CD4-positive, CD25-positive, alpha-beta regulatory T cell (primary cell): ENCODE measurements around the gene CD300LF. TPM values are rescaled to one million over a fixed set of nuclear protein-coding genes. Genes with fewer than 3 reads are reported as not detected.
A peak's percentile ranks its signal among the peaks of the same experiment; 100 is the strongest.

Experiments
- ATAC-seq, 2 donors: fragments of 150-1000 bp; cut with Tn5 transposase; one replicate each; pipeline ENCODE4 v1.10.0; 2021; ENCODE audit warnings: low read depth in 2 of 2, moderate number of reproducible peaks in 2 of 2, moderate library complexity in 1 of 2
- DNase-seq, 3 donors: peaks; one replicate each; pipeline versions ENCODE4 v3.0.0 to v3.0.0-alpha.2; 2012 to 2022; ENCODE audit warnings: mixed read lengths in 1 of 3
- H3K27ac ChIP-seq: one replicate; pipeline ENCODE4 v1.7.0; 2013; ENCODE audit warnings: mild to moderate bottlenecking, low read length; ENCODE audit not compliant: insufficient read depth, poor library complexity, severe bottlenecking
- H3K27me3 ChIP-seq: one replicate; pipeline ENCODE4 v1.7.0; 2013; ENCODE audit warnings: low read length; ENCODE audit not compliant: control insufficient read depth, insufficient read depth
- H3K36me3 ChIP-seq: one replicate; pipeline ENCODE4 v1.7.0; 2013; ENCODE audit warnings: mild to moderate bottlenecking, low read length, moderate library complexity; ENCODE audit not compliant: control insufficient read depth, insufficient read depth
- H3K4me1 ChIP-seq: 2 replicates; pipeline ENCODE4 v1.7.0; 2013; ENCODE audit warnings: mild to moderate bottlenecking, low read length; ENCODE audit not compliant: insufficient read depth, control insufficient read depth, poor library complexity, severe bottlenecking
- H3K4me3 ChIP-seq: one replicate; pipeline ENCODE4 v1.7.0; 2013; ENCODE audit warnings: low read depth, mild to moderate bottlenecking, low read length, moderate library complexity
- H3K9me3 ChIP-seq, 2 experiments: 1 replicate in 1 of 2; 2 replicates in 1 of 2; pipeline ENCODE4 v1.7.0; 2013; ENCODE audit warnings: low read length in 2 of 2, mild to moderate bottlenecking in 1 of 2, moderate library complexity in 1 of 2; ENCODE audit not compliant: control insufficient read depth in 2 of 2
- H3K27ac Mint-ChIP-seq, 3 donors: one replicate each; pipeline ENCODE4 v1.8.0; 2020 to 2022; ENCODE audit warnings: mild to moderate bottlenecking in 3 of 3, mixed read lengths in 3 of 3, moderate library complexity in 2 of 3
- H3K27me3 Mint-ChIP-seq: one replicate; pipeline ENCODE4 v1.8.0; 2022; ENCODE audit warnings: mild to moderate bottlenecking, mixed read lengths
- H3K36me3 Mint-ChIP-seq: one replicate; pipeline ENCODE4 v1.8.0; 2020; ENCODE audit warnings: mixed read lengths
- H3K4me1 Mint-ChIP-seq, 4 donors: one replicate each; pipeline ENCODE4 v1.8.0; 2020 to 2022; ENCODE audit warnings: mixed read lengths in 4 of 4, mild to moderate bottlenecking in 1 of 4
- H3K4me3 Mint-ChIP-seq, 4 donors: one replicate each; pipeline ENCODE4 v1.8.0; 2020 to 2022; ENCODE audit warnings: mild to moderate bottlenecking in 4 of 4, mixed read lengths in 4 of 4, moderate library complexity in 3 of 4
- H3K9me3 Mint-ChIP-seq, 7 donors: one replicate each; pipeline ENCODE4 v1.8.0; 2020 to 2022; ENCODE audit warnings: mixed read lengths in 7 of 7, mild to moderate bottlenecking in 3 of 7, moderate library complexity in 2 of 7
- polyA plus RNA-seq, 4 donors: library from polyadenylated mRNA; unstranded; fragments of 300-500 nt; fragmentation: Illumina TruSeq; gene quantifications; one replicate each; pipeline ENCODE4 v1.2.3, GENCODE V29; 2021
- total RNA-seq: library from RNA; stranded (reverse); gene quantifications from one replicate; pipeline ENCODE4 v1.2.3, GENCODE V29; 2022

CD300LF gene
- total and polyA plus RNA-seq, 5 donors from 2014 or later: 0.19 to 0.52 (median 0.21) TPM; not detected in 2

DNA sequence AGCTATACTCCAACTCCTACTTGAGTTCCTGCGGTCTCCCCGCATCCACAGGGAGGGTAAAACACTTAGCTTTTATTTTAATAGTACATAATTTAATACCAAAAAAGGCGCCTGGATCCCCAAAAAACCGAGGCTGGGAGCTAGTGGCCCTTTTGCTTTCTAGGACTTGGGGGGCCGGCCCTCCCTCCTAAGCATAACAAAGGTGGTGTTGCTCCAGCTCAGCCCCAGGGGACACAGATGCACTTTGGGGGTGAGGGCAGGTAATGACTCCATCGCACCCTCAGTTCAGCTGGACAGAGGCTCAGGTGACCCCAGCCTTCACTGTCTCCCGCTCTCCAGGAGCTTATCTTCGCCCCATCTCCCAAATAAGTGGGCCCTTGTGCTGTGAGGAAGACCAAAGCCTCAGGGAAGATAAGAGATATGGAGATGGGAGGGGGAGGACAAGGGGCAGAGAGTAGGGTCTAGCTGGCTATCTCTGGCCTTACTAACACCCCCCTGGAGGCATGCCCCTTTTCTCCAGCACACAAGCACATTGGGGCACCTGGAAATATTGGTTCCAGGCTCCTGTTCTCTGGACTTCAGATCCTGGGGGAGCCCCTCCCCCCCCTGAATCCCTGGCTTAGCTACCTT, 32.9 kb upstream of the CD300LF start:
- Mint-ChIP-seq H3K27ac (no peak overlapping the region), H3K4me3 (peak overlapping the region in 2 of 4 donors; percentile 52 to 91)

DNA sequence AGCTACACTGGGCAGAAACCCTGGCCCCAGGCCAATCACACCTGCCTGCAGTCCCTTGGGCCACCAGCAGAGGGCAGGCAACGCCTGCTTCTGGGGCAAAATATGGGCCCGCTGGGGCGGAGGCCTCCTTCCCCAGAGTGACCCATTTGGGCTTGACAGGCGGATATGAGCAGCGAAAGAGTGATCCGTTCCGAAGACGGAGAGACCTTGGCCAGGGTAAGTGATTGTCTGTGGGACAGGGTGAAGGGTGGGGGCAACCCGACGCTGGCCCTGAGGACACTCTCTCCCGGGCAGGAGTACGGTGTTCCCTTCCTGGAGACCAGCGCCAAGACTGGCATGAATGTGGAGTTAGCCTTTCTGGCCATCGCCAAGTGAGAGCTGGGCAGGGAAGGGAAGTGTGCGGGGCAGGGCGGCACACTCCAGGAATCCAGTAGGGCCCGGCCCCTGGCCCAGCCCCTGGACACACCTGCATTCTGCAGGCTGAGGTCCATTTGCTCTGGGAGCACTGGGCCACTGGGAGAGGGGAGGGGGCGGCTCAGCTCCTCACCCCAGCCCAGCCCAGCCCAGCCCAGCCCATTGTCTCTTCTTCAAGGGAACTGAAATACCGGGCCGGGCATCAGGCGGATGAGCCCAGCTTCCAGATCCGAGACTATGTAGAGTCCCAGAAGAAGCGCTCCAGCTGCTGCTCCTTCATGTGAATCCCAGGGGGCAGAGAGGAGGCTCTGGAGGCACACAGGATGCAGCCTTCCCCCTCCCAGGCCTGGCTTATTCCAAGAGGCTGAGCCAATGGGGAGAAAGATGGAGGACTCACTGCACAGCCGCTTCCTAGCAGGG, 32.2 kb upstream of the CD300LF start:
- Mint-ChIP-seq H3K4me1 (peaks cover 14 to 74% (median 43%) of the 10 kb centered on the region in 4 donors), H3K9me3 (no peaks in the 10 kb centered on the region), H3K27me3 (no peaks in the 10 kb centered on the region), H3K27ac (peak overlapping the region; percentile 72 to 96 (median 91)), H3K4me3 (peak overlapping the region; percentile 70 to 95 (median 81)), H3K36me3 (peaks cover 7% of the 10 kb centered on the region)
- Histone ChIP-seq H3K4me1 (peaks cover 79% of the 10 kb centered on the region), H3K27ac (peak overlapping the region; percentile 50), H3K9me3 (no peaks in the 10 kb centered on the region), H3K4me3 (no peak overlapping the region), H3K27me3 (no peaks in the 10 kb centered on the region), H3K36me3 (no peaks in the 10 kb centered on the region)
- DNase-seq: peak; percentile 75 to 79 (median 76)
- ATAC-seq: peak; percentile 24 to 29

More for the DNA sequence above, 32.9 kb upstream of the CD300LF start:
- Histone ChIP-seq H3K9me3 (no peaks in the 10 kb centered on the region), H3K27ac (no peak overlapping the region), H3K4me3 (no peak overlapping the region), H3K36me3 (no peaks in the 10 kb centered on the region), H3K27me3 (no peaks in the 10 kb centered on the region), H3K4me1 (peaks cover 77% of the 10 kb centered on the region)
- H3K4me1 Mint-ChIP-seq: peaks cover 14 to 69% (median 38%) of the 10 kb centered on the region in 4 donors
- no peaks in the 10 kb centered on the region for H3K27me3 Mint-ChIP-seq
- no peaks in the 10 kb centered on the region for H3K9me3 Mint-ChIP-seq
- peaks cover 7% of the 10 kb centered on the region for H3K36me3 Mint-ChIP-seq
- ATAC-seq (no peak), DNase-seq (no peak)

GRCh38 chr17:74744349-74744713, 31.6 kb upstream of the CD300LF start:
- Mint-ChIP-seq H3K4me3 (peak overlapping the region in 3 of 4 donors; percentile 78 to 95 (median 84)), H3K27ac (peak overlapping the region; percentile 72 to 96 (median 91)), H3K4me1 (peaks cover 14 to 80% (median 44%) of the 10 kb centered on the region in 4 donors), H3K9me3 (no peaks in the 10 kb centered on the region), H3K27me3 (no peaks in the 10 kb centered on the region), H3K36me3 (peaks cover 3% of the 10 kb centered on the region)
- DNase-seq: no peak
- Histone ChIP-seq H3K4me1 (peaks cover 84% of the 10 kb centered on the region), H3K27me3 (no peaks in the 10 kb centered on the region), H3K36me3 (no peaks in the 10 kb centered on the region), H3K9me3 (no peaks in the 10 kb centered on the region), H3K27ac (peak overlapping the region; percentile 50), H3K4me3 (no peak overlapping the region)
- no peak for ATAC-seq

DNA sequence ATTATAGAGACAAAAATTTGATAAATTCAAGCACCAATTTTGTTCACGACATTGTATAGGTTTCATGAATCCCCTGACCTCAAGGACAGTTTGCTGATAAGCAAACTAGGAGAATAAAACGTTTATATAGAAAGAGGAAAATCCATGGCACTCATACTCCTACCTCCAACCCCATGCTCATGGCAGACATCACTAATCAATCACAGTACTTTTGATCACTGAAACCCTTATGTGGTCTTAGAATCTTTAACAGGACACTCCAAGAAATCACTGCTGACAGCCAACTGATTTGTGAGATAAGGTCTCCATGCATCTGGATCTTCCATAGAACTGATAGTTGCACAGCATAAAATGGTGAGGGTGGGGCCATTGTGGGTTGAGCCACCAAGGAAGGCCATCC, 31.0 kb upstream of the CD300LF start:
- peaks cover 7% of the 10 kb centered on the region for H3K36me3 Mint-ChIP-seq
- peak overlapping the region in 3 of 4 donors; percentile 29 to 95 (median 84) for H3K4me3 Mint-ChIP-seq
- H3K27ac Mint-ChIP-seq: peak overlapping the region; percentile 72 to 96 (median 96)
- no peaks in the 10 kb centered on the region for H3K27me3 Mint-ChIP-seq
- H3K27me3 ChIP-seq: no peaks in the 10 kb centered on the region
- H3K9me3 Mint-ChIP-seq: no peaks in the 10 kb centered on the region
- peaks cover 90% of the 10 kb centered on the region for H3K4me1 ChIP-seq
- H3K4me3 ChIP-seq: no peak overlapping the region
- no peak for ATAC-seq
- no peaks in the 10 kb centered on the region for H3K9me3 ChIP-seq
- H3K27ac ChIP-seq: peak overlapping the region; percentile 50
- H3K36me3 ChIP-seq: no peaks in the 10 kb centered on the region
- H3K4me1 Mint-ChIP-seq: peaks cover 18 to 86% (median 50%) of the 10 kb centered on the region in 4 donors
- DNase-seq: no peak

GRCh38 chr17:74742978-74743545, 30.3 kb upstream of the CD300LF start:
- Histone ChIP-seq H3K4me3 (no peak overlapping the region), H3K27me3 (no peaks in the 10 kb centered on the region), H3K27ac (peak overlapping the region; percentile 73), H3K4me1 (peaks cover 96% of the 10 kb centered on the region), H3K9me3 (no peaks in the 10 kb centered on the region), H3K36me3 (no peaks in the 10 kb centered on the region)
- Mint-ChIP-seq H3K4me3 (peak overlapping the region in 3 of 4 donors; percentile 84 to 95 (median 85)), H3K36me3 (peaks cover 7% of the 10 kb centered on the region), H3K27me3 (no peaks in the 10 kb centered on the region), H3K27ac (peak overlapping the region; percentile 96 to 98 (median 96)), H3K4me1 (peaks cover 19 to 93% (median 54%) of the 10 kb centered on the region in 4 donors), H3K9me3 (no peaks in the 10 kb centered on the region)
- no peak for DNase-seq
- ATAC-seq: no peak

- Histone ChIP-seq H3K36me3 (no peaks in the 10 kb centered on the region), H3K27me3 (no peaks in the 10 kb centered on the region), H3K9me3 (no peaks in the 10 kb centered on the region), H3K27ac (peak overlapping the region; percentile 73), H3K4me3 (peak overlapping the region; percentile 66), H3K4me1 (peaks cover 96% of the 10 kb centered on the region)
- peaks cover 19 to 93% (median 54%) of the 10 kb centered on the region in 4 donors for H3K4me1 Mint-ChIP-seq
- ATAC-seq (peak; percentile 14 to 19), DNase-seq (peak in 2 of 3 donors; percentile 29 to 92)
- H3K36me3 Mint-ChIP-seq: peaks cover 7% of the 10 kb centered on the region
- no peaks in the 10 kb centered on the region for H3K27me3 Mint-ChIP-seq
- peak overlapping the region; percentile 66 to 95 (median 84) for H3K4me3 Mint-ChIP-seq
- H3K9me3 Mint-ChIP-seq: no peaks in the 10 kb centered on the region
- H3K27ac Mint-ChIP-seq: peak overlapping the region; percentile 96 to 98 (median 96)
These were observed 29.4 kb upstream of the CD300LF start for GRCh38 chr17:74742153-74742515.

GRCh38 chr17:74740641-74741387, 28.1 kb upstream of the CD300LF start:
- Mint-ChIP-seq H3K27ac (peak overlapping the region; percentile 90 to 98 (median 96)), H3K4me3 (peak overlapping the region; percentile 61 to 95 (median 84)), H3K36me3 (peaks cover 7% of the 10 kb centered on the region), H3K27me3 (no peaks in the 10 kb centered on the region), H3K4me1 (peaks cover 19 to 87% (median 53%) of the 10 kb centered on the region in 4 donors), H3K9me3 (peaks cover 0 to 1% (median 0%) of the 10 kb centered on the region in 7 donors)
- peak overlapping the region; percentile 73 for H3K27ac ChIP-seq
- no peak for ATAC-seq
- H3K4me1 ChIP-seq: peaks cover 95% of the 10 kb centered on the region
- no peak for DNase-seq
- no peaks in the 10 kb centered on the region for H3K27me3 ChIP-seq
- H3K4me3 ChIP-seq: no peak overlapping the region
- no peaks in the 10 kb centered on the region for H3K9me3 ChIP-seq
- no peaks in the 10 kb centered on the region for H3K36me3 ChIP-seq
